Muscle of back (tissue), 11 donors: Measurements from ENCODE around the gene TNS3. TPM values are rescaled to one million over a fixed set of nuclear protein-coding genes. Genes with fewer than 3 reads are reported as not detected.

Experiments used
- DNase-seq, 3 donors: peaks; one replicate each; pipeline versions ENCODE4 v3.0.0 to v3.0.0-alpha.2; 2013
- polyA plus RNA-seq, 10 donors: library from polyadenylated mRNA; unstranded; fragments of 120-200 nt; gene quantifications; one replicate each; pipeline ENCODE4 v1.2.1, GENCODE V29; 2013; ENCODE audit not compliant: insufficient read length in 10 of 10

Gene TNS3
- polyA plus RNA-seq, 10 donors, result 24.5 to 51.0 (median 27.3) TPM

GRCh38 chr7:47490501-47491265 is 91.2 kb downstream of the TNS3 start:
- no peak for DNase-seq

- no peak for DNase-seq
Measured at GRCh38 chr7:47489624-47490023, 92.3 kb downstream of the TNS3 start.

GRCh38 chr7:47488969-47489342 is 93.0 kb downstream of the TNS3 start:
- DNase-seq, result peak in 1 of 3 donors; percentile 43

GRCh38 chr7:47488201-47488968 is 93.5 kb downstream of the TNS3 start:
- no peak for DNase-seq

GRCh38 chr7:47485640-47486435 is 96.1 kb downstream of the TNS3 start:
- no peak for DNase-seq

- no peak for DNase-seq
Measured at GRCh38 chr7:47484923-47485639, 96.8 kb downstream of the TNS3 start.

GRCh38 chr7:47484457-47484856 is 97.5 kb downstream of the TNS3 start:
- no peak for DNase-seq

GRCh38 chr7:47483604-47484273 is 98.2 kb downstream of the TNS3 start:
- DNase-seq, result peak in 1 of 3 donors; percentile 71

GRCh38 chr7:47482013-47482875 is 99.7 kb downstream of the TNS3 start:
- DNase-seq, result peak in 2 of 3 donors; percentile 43 to 86

- no peak for DNase-seq
Measured at GRCh38 chr7:47481541-47482012, 100.3 kb downstream of the TNS3 start.

- DNase-seq, result no peak
Measured at GRCh38 chr7:47480576-47481538, 101.1 kb downstream of the TNS3 start.

- DNase-seq, result no peak
Measured at GRCh38 chr7:47479821-47480575, 101.9 kb downstream of the TNS3 start.

GRCh38 chr7:47478926-47479711 is 102.8 kb downstream of the TNS3 start:
- DNase-seq, result no peak

GRCh38 chr7:47478017-47478344 is 103.9 kb downstream of the TNS3 start:
- DNase-seq, result no peak

- DNase-seq, result no peak
Measured at GRCh38 chr7:47477191-47478016, 104.5 kb downstream of the TNS3 start.

- no peak for DNase-seq
Measured at GRCh38 chr7:47475880-47476227, 106.1 kb downstream of the TNS3 start.
